ENCODE results near the gene ZNF813.
A peak's percentile ranks its signal among the peaks of the same experiment; 100 is the strongest.

ZNF813 gene

DNA sequence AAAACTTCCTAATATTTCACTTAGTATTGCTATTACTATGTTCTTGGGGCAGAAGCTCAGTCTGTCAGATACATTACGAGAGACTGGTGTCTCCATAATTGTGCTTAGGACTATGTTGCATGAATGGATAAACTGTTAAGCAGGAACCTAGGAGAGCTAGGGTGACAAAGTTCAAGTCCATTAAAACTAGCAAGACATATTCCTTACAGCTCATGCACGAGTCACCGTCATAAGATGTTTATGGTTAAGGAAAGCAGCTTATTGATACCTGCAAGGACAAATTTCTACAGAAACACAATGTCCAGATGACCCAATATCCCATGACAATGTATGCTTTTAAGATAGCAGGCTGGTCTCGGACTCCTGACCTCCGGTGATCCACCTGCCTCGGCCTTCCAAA, 5.7 kb upstream of the ZNF813 start:
- no peaks in the 10 kb centered on the region for H3K79me2 ChIP-seq (ENCODE audit: control insufficient read depth, insufficient read depth, low read length, poor library complexity)
- no CpG with 5 or more reads among the region's 6 CpGs for WGBS (ENCODE audit: extremely low coverage, insufficient coverage, insufficient read length)

DNA sequence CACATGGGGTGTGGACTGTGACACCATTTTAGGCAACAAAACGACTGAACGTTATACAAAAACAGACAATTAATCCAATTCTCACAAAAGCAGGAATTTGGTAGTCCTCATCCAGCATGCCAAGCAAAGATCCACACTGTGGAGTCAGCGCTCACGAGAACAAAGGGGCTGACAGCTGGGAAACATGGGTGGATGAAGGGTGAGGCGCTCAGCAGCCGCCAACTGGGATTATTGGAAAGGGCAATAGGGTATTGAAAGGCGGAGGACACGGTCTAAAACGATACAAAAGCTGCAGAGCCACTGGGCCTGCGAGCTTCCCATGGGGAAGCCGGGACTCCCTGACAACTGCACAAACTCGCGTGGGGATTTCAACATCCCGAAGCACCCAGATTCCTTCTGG, 4.7 kb upstream of the ZNF813 start:
- Histone ChIP-seq H3K14ac (ENCODE audit: low read length) (no peak overlapping the region), H3K18ac (ENCODE audit: low read length) (no peak overlapping the region), H2BK5ac (ENCODE audit: low read depth, low read length, poor library complexity) (no peak overlapping the region), H3K4me1 (ENCODE audit: control insufficient read depth in 1 of 2, insufficient read depth in 2 of 2, low read length in 2 of 2) (peaks cover 4 to 6% of the 10 kb centered on the region in 2 experiments), H3K79me1 (ENCODE audit: low read length) (peaks cover 3% of the 10 kb centered on the region), H4K91ac (ENCODE audit: low read depth, low read length) (no peak overlapping the region), H3K9ac (ENCODE audit: low read length) (no peak overlapping the region), H3K27ac (ENCODE audit: low read depth, low read length) (no peak overlapping the region), H4K8ac (ENCODE audit: low read depth, low read length) (no peak overlapping the region), H3K27me3 (ENCODE audit: insufficient read depth, low read length) (no peaks in the 10 kb centered on the region), H2BK12ac (ENCODE audit: low read length) (no peak overlapping the region), H2BK120ac (ENCODE audit: insufficient read depth, low read length, poor library complexity) (no peak overlapping the region), H3K4me3 (ENCODE audit: low read depth, low read length) (no peak overlapping the region), H2AFZ (ENCODE audit: insufficient read depth, low read length, poor library complexity) (no peak overlapping the region), H3K79me2 (ENCODE audit: control insufficient read depth, insufficient read depth, low read length, poor library complexity) (peaks cover 3% of the 10 kb centered on the region), H3K36me3 (ENCODE audit: control insufficient read depth in 1 of 2, insufficient read depth in 2 of 2, low read length in 2 of 2) (peaks cover 0 to 2% of the 10 kb centered on the region in 2 experiments), H3K9me3 (ENCODE audit: insufficient read depth, low read depth, low read length) (peaks cover 12% of the 10 kb centered on the region), H2AK5ac (ENCODE audit: low read length) (no peak overlapping the region), H3K23ac (ENCODE audit: low read length) (no peak overlapping the region), H3K4me2 (ENCODE audit: low read length) (no peak overlapping the region), H4K12ac (ENCODE audit: low read depth, low read length) (no peak overlapping the region), H3K4ac (ENCODE audit: low read depth, low read length) (no peak overlapping the region)
- DNase-seq = no peak
- WGBS (ENCODE audit: extremely low coverage, insufficient coverage, insufficient read length) = no CpG with 5 or more reads among the region's 14 CpGs

More for the DNA sequence above, 5.7 kb upstream of the ZNF813 start:
- Histone ChIP-seq H3K4me3 (ENCODE audit: low read depth, low read length) (no peak overlapping the region), H3K14ac (ENCODE audit: low read length) (no peak overlapping the region), H2BK12ac (ENCODE audit: low read length) (no peak overlapping the region), H2BK120ac (ENCODE audit: insufficient read depth, low read length, poor library complexity) (no peak overlapping the region), H3K18ac (ENCODE audit: low read length) (no peak overlapping the region), H2BK5ac (ENCODE audit: low read depth, low read length, poor library complexity) (no peak overlapping the region), H3K79me1 (ENCODE audit: low read length) (no peaks in the 10 kb centered on the region), H2AK5ac (ENCODE audit: low read length) (no peak overlapping the region), H3K27ac (ENCODE audit: low read depth, low read length) (no peak overlapping the region), H3K9ac (ENCODE audit: low read length) (no peak overlapping the region), H4K91ac (ENCODE audit: low read depth, low read length) (no peak overlapping the region), H3K27me3 (ENCODE audit: insufficient read depth, low read length) (no peaks in the 10 kb centered on the region), H3K4me2 (ENCODE audit: low read length) (no peak overlapping the region), H3K23ac (ENCODE audit: low read length) (no peak overlapping the region), H3K36me3 (ENCODE audit: control insufficient read depth in 1 of 2, insufficient read depth in 2 of 2, low read length in 2 of 2) (peaks cover 4 to 6% of the 10 kb centered on the region in 2 experiments), H2AFZ (ENCODE audit: insufficient read depth, low read length, poor library complexity) (no peak overlapping the region), H4K12ac (ENCODE audit: low read depth, low read length) (no peak overlapping the region), H3K4ac (ENCODE audit: low read depth, low read length) (no peak overlapping the region), H4K8ac (ENCODE audit: low read depth, low read length) (no peak overlapping the region), H3K4me1 (ENCODE audit: control insufficient read depth in 1 of 2, insufficient read depth in 2 of 2, low read length in 2 of 2) (peaks cover 4 to 6% of the 10 kb centered on the region in 2 experiments), H3K9me3 (ENCODE audit: insufficient read depth, low read depth, low read length) (peaks cover 12% of the 10 kb centered on the region)
- no peak for DNase-seq

DNA sequence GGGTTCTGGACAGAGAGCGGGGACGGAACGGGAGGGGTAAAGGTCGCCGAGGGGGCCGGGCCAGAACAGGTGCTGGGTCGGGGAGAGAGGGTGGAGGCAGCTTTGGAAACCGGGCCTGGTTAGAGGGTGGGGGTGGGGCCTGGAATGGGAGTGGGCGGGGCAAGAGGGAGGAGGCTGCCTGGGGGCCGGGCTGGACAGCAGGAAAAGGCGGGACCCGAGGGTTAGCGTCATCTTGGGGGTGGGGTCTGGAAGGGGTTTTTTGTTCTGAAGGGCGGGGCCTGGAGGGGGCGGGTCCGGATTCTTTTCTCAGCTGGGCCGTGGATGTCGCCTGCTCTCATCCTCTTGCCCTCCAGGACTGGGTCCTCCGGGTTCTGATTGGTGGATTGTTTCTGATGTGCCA, 4.3 kb upstream of the ZNF813 start:
- Histone ChIP-seq H2BK12ac (ENCODE audit: low read length) (no peak overlapping the region), H3K23ac (ENCODE audit: low read length) (no peak overlapping the region), H3K4me3 (ENCODE audit: low read depth, low read length) (no peak overlapping the region), H4K91ac (ENCODE audit: low read depth, low read length) (no peak overlapping the region), H2BK5ac (ENCODE audit: low read depth, low read length, poor library complexity) (no peak overlapping the region), H3K79me2 (ENCODE audit: control insufficient read depth, insufficient read depth, low read length, poor library complexity) (peaks cover 4% of the 10 kb centered on the region), H4K8ac (ENCODE audit: low read depth, low read length) (no peak overlapping the region), H3K18ac (ENCODE audit: low read length) (no peak overlapping the region), H3K14ac (ENCODE audit: low read length) (no peak overlapping the region), H2BK120ac (ENCODE audit: insufficient read depth, low read length, poor library complexity) (no peak overlapping the region), H3K79me1 (ENCODE audit: low read length) (peaks cover 4% of the 10 kb centered on the region), H2AFZ (ENCODE audit: insufficient read depth, low read length, poor library complexity) (no peak overlapping the region), H3K27me3 (ENCODE audit: insufficient read depth, low read length) (no peaks in the 10 kb centered on the region), H4K12ac (ENCODE audit: low read depth, low read length) (no peak overlapping the region), H3K4me2 (ENCODE audit: low read length) (no peak overlapping the region), H3K4me1 (ENCODE audit: control insufficient read depth in 1 of 2, insufficient read depth in 2 of 2, low read length in 2 of 2) (peaks cover 4 to 6% of the 10 kb centered on the region in 2 experiments), H3K9me3 (ENCODE audit: insufficient read depth, low read depth, low read length) (peaks cover 12% of the 10 kb centered on the region), H2AK5ac (ENCODE audit: low read length) (no peak overlapping the region), H3K36me3 (ENCODE audit: control insufficient read depth in 1 of 2, insufficient read depth in 2 of 2, low read length in 2 of 2) (peaks cover 0 to 2% of the 10 kb centered on the region in 2 experiments), H3K9ac (ENCODE audit: low read length) (no peak overlapping the region), H3K4ac (ENCODE audit: low read depth, low read length) (no peak overlapping the region), H3K27ac (ENCODE audit: low read depth, low read length) (no peak overlapping the region)
- peak; percentile 10 to 15 for DNase-seq
- WGBS (ENCODE audit: extremely low coverage, insufficient coverage, insufficient read length) = no CpG with 5 or more reads among the region's 19 CpGs

DNA sequence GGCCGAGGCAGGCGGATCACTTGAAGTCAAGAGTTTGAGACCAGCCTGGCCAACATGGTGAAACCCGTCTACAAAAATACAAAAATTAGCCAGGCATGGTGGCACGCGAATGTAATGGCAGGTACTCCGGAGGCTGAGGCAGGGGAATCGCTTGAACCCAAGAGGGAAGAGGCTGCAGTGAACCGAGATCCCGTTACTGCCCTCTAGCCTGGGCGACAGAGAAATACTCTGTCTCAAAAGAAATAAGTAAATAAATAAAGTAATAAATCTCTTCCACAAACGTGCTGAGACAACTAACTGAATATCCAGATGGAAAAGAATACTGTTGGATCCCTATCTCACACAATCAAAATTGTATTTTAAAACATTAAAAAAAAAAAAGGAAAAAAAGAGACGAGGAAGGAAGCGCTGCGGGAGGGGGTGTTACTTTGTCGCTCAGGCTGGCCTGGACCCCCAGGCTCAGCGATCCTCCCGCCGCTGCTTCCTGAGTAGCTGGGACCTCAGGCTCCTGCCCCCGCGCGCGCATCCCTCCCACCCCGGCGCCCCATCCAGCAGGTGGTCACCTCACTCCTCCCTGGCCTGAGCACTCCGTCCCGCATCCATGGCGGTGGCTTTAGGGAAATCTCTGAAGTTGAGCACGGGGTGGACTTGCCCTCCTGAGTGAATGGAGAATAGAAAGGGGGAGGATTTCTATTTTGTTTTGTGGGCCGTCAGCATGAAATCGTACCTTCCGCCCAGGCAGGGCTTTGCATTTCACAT, 628 bp upstream of the ZNF813 start:
- H3K4ac ChIP-seq (ENCODE audit: low read depth, low read length) = no peak overlapping the region
- H2BK12ac ChIP-seq (ENCODE audit: low read length) = no peak overlapping the region
- H3K9ac ChIP-seq (ENCODE audit: low read length) = no peak overlapping the region
- no peak overlapping the region for H2AK5ac ChIP-seq (ENCODE audit: low read length)
- H2BK5ac ChIP-seq (ENCODE audit: low read depth, low read length, poor library complexity) = no peak overlapping the region
- H3K79me2 ChIP-seq (ENCODE audit: control insufficient read depth, insufficient read depth, low read length, poor library complexity) = peaks cover 5% of the 10 kb centered on the region
- H2BK120ac ChIP-seq (ENCODE audit: insufficient read depth, low read length, poor library complexity) = no peak overlapping the region
- no peaks in the 10 kb centered on the region for H3K36me3 ChIP-seq (ENCODE audit: control insufficient read depth in 1 of 2, insufficient read depth in 2 of 2, low read length in 2 of 2)
- H3K4me2 ChIP-seq (ENCODE audit: low read length) = peak overlapping the region; percentile 95
- H3K9me3 ChIP-seq (ENCODE audit: insufficient read depth, low read depth, low read length) = peaks cover 7% of the 10 kb centered on the region
- no CpG with 5 or more reads among the region's 31 CpGs for WGBS (ENCODE audit: extremely low coverage, insufficient coverage, insufficient read length)
- H3K27ac ChIP-seq (ENCODE audit: low read depth, low read length) = no peak overlapping the region
- H3K18ac ChIP-seq (ENCODE audit: low read length) = no peak overlapping the region
- DNase-seq = no peak
- no peak overlapping the region for H3K23ac ChIP-seq (ENCODE audit: low read length)
- peaks cover 4% of the 10 kb centered on the region for H3K79me1 ChIP-seq (ENCODE audit: low read length)
- peak overlapping the region; percentile 8 for H4K91ac ChIP-seq (ENCODE audit: low read depth, low read length)
- H4K12ac ChIP-seq (ENCODE audit: low read depth, low read length) = peak overlapping the region; percentile 43
- H3K4me1 ChIP-seq (ENCODE audit: control insufficient read depth in 1 of 2, insufficient read depth in 2 of 2, low read length in 2 of 2) = peaks cover 0 to 4% of the 10 kb centered on the region in 2 experiments
- H4K8ac ChIP-seq (ENCODE audit: low read depth, low read length) = no peak overlapping the region
- H3K27me3 ChIP-seq (ENCODE audit: insufficient read depth, low read length) = no peaks in the 10 kb centered on the region
- peak overlapping the region; percentile 60 for H3K4me3 ChIP-seq (ENCODE audit: low read depth, low read length)
- no peak overlapping the region for H3K14ac ChIP-seq (ENCODE audit: low read length)
- peak overlapping the region; percentile 78 for H2AFZ ChIP-seq (ENCODE audit: insufficient read depth, low read length, poor library complexity)
